ENCODE data around the gene SOCS7. TPM values are rescaled to one million over a fixed set of nuclear protein-coding genes. Genes with fewer than 3 reads are reported as not detected.

SOCS7 gene
- total RNA-seq, 4 donors from 2014 or later, result 5.9 to 21.8 (median 15.0) TPM

- no peaks in the 10 kb centered on the region for H3K9me3 ChIP-seq
- H3K36me3 ChIP-seq, result peaks cover 0 to under 1% (median 0%) of the 10 kb centered on the region in 3 donors
- H3K4me1 ChIP-seq, result peaks cover 75 to 94% (median 90%) of the 10 kb centered on the region in 3 donors
- peak overlapping the region; percentile 88 to 94 (median 92) for H3K27ac ChIP-seq
- 10 to 17% methylated on average over 10 to 14 of the region's 18 CpGs for WGBS, 2 donors
- DNase-seq, result no peak
- peak overlapping the region; percentile 5 to 46 (median 16) for H3K4me3 ChIP-seq
- intact Hi-C loops (cut with DNase I), result no loop called here
- H3K27me3 ChIP-seq, result peaks cover 0 to 3% (median 0%) of the 10 kb centered on the region in 4 donors
- TF ChIP-seq POLR2A (IDR thresholded peaks at IDR 0.05) (no peak), CTCF (IDR thresholded peaks at IDR 0.05) (no peak)
Measured at GRCh38 chr17:38451840-38452529, 100.3 kb downstream of the SOCS7 start.

GRCh38 chr17:38452719-38453118, 101.1 kb downstream of the SOCS7 start:
- H3K4me3 ChIP-seq, result peak overlapping the region in 1 of 4 donors; percentile 73
- TF ChIP-seq POLR2A (IDR thresholded peaks at IDR 0.05), result no peak
- TF ChIP-seq CTCF (IDR thresholded peaks at IDR 0.05), result no peak
- 81 to 83% methylated on average over 4 to 5 of the region's 6 CpGs for WGBS, 2 donors
- no peak for DNase-seq
- intact Hi-C loops (cut with DNase I), result no loop called here
- H3K36me3 ChIP-seq, result peaks cover 0 to 8% (median 0%) of the 10 kb centered on the region in 3 donors
- peak overlapping the region; percentile 88 to 94 (median 92) for H3K27ac ChIP-seq
- no peaks in the 10 kb centered on the region for H3K9me3 ChIP-seq
- H3K4me1 ChIP-seq, result peaks cover 75 to 95% (median 84%) of the 10 kb centered on the region in 3 donors
- peaks cover 0 to 3% (median 0%) of the 10 kb centered on the region in 4 donors for H3K27me3 ChIP-seq

GRCh38 chr17:38453951-38454421, 102.3 kb downstream of the SOCS7 start:
- intact Hi-C loops (cut with DNase I), result no loop called here
- Histone ChIP-seq H3K4me3 (peak overlapping the region; percentile 59 to 73 (median 61)), H3K36me3 (peaks cover 5 to 20% (median 12%) of the 10 kb centered on the region in 3 donors), H3K27ac (peak overlapping the region; percentile 87 to 94 (median 92)), H3K27me3 (peaks cover 0 to 3% (median 0%) of the 10 kb centered on the region in 4 donors), H3K4me1 (peaks cover 69 to 95% (median 71%) of the 10 kb centered on the region in 3 donors), H3K9me3 (no peaks in the 10 kb centered on the region)
- TF ChIP-seq POLR2A (IDR thresholded peaks at IDR 0.05), result no peak
- TF ChIP-seq CTCF (IDR thresholded peaks at IDR 0.05), result no peak
- no CpG with 5 or more reads among the region's 44 CpGs for WGBS, 2 donors
- DNase-seq, result no peak

- Histone ChIP-seq H3K4me3 (peak overlapping the region; percentile 59 to 73 (median 61)), H3K36me3 (peaks cover 8 to 26% (median 13%) of the 10 kb centered on the region in 3 donors), H3K27ac (peak overlapping the region; percentile 87 to 94 (median 92)), H3K4me1 (peaks cover 63 to 95% (median 66%) of the 10 kb centered on the region in 3 donors), H3K27me3 (peaks cover 0 to 3% (median 0%) of the 10 kb centered on the region in 4 donors), H3K9me3 (no peaks in the 10 kb centered on the region)
- TF ChIP-seq CTCF (IDR thresholded peaks at IDR 0.05) (no peak), POLR2A (IDR thresholded peaks at IDR 0.05) (peak in 2 of 4 donors; percentile 40 to 48)
- peak; percentile 29 for DNase-seq
- intact Hi-C loops (cut with DNase I), result no loop called here
- 16 to 28% methylated on average over 5 to 10 of the region's 12 CpGs for WGBS, 2 donors
Measured at GRCh38 chr17:38454532-38454931, 102.9 kb downstream of the SOCS7 start.

Other genes with a start within 250 kb of the SOCS7 start
- not detected for gene TBC1D3E, start 223.9 kb upstream of the SOCS7 start, total RNA-seq
- gene TBC1D3, start 159.3 kb upstream of the SOCS7 start, total RNA-seq, result not detected
- gene MRPL45, start 54.7 kb upstream of the SOCS7 start, total RNA-seq, result 10 to 100 TPM; 21.3 to 33.0 (median 29.9) TPM
- under 1 TPM in 1 of 4 donors, not detected in 3; under 0.01 TPM for gene GPR179, start 7.9 kb upstream of the SOCS7 start, total RNA-seq
- gene ARHGAP23, start 76.6 kb downstream of the SOCS7 start, total RNA-seq, result 100 to 1,000 TPM in 2 of 4 donors, 10 to 100 TPM in 2; 75.3 to 180 (median 102) TPM